Kidney (tissue), 14 donors: ENCODE data around the gene WNT7B. TPM values are rescaled to one million over a fixed set of nuclear protein-coding genes. Genes with fewer than 3 reads are reported as not detected.

Experiments used
- DNase-seq, 5 donors: peaks; one replicate each; pipeline ENCODE4 v3.0.0-alpha.2; 2013 to 2020
- FAIRE-seq: peaks from 2 replicates; lab custom pipeline; 2012; peaks lifted over from hg19 to GRCh38; lab: Jason Lieb, UNC
- H3K27ac ChIP-seq, 2 donors: one replicate each; pipeline ENCODE4 v1.7.0; 2013; ENCODE audit warnings: low read depth in 2 of 2, low read length in 2 of 2, inconsistent platforms in 1 of 2
- H3K27me3 ChIP-seq: one replicate; pipeline ENCODE4 v1.7.1; 2013; ENCODE audit warnings: low read length, inconsistent platforms; ENCODE audit not compliant: control insufficient read depth, insufficient read depth
- H3K36me3 ChIP-seq, 3 donors: one replicate each; pipeline versions ENCODE4 v1.7.0 to v1.7.1; 2013; ENCODE audit warnings: low read length in 3 of 3, control low read depth in 1 of 3, inconsistent platforms in 1 of 3; ENCODE audit not compliant: insufficient read depth in 3 of 3, control insufficient read depth in 2 of 3
- H3K4me1 ChIP-seq, 3 donors: one replicate each; pipeline versions ENCODE4 v1.7.0 to v1.7.1; 2013; ENCODE audit warnings: low read length in 3 of 3, inconsistent platforms in 1 of 3, low read depth in 1 of 3; ENCODE audit not compliant: control insufficient read depth in 2 of 3, insufficient read depth in 2 of 3
- H3K4me3 ChIP-seq, 3 donors: one replicate each; pipeline versions ENCODE4 v1.7.0 to v1.8.1; 2013; ENCODE audit warnings: low read length in 3 of 3, control low read depth in 1 of 3, inconsistent platforms in 1 of 3
- H3K9ac ChIP-seq, 3 donors: one replicate each; pipeline versions ENCODE4 v1.7.0 to v1.7.1; 2013; ENCODE audit warnings: low read length in 3 of 3, control low read depth in 1 of 3, inconsistent platforms in 1 of 3
- H3K9me3 ChIP-seq, 3 donors: one replicate each; pipeline versions ENCODE4 v1.7.0 to v1.7.1; 2013; ENCODE audit warnings: low read length in 3 of 3, control low read depth in 1 of 3, inconsistent platforms in 1 of 3; ENCODE audit not compliant: control insufficient read depth in 2 of 3, insufficient read depth in 1 of 3
- CTCF ChIP-seq: IDR thresholded peaks from 3 replicates; pipeline ENCODE4 v1.5.1; 2012; ENCODE audit warnings: mild to moderate bottlenecking, moderate library complexity, borderline replicate concordance; ENCODE audit not compliant: insufficient read depth; ENCODE audit errors: extremely low read depth
- intact Hi-C: fragments of 100-400 bp; cut with DNase I; formaldehyde crosslinking; loops from one replicate; pipeline ENCODE4 v1.11.1; 2022
- polyA plus RNA-seq: library from polyadenylated mRNA; stranded (reverse); fragments of 350-450 nt; fragmentation: Illumina TruSeq; extraction: RNeasy Lipid Tissue Mini Kit (QIAGEN cat#74804); gene quantifications from one replicate; pipeline ENCODE4 v1.2.3, GENCODE V29; 2014; ENCODE audit warnings: low read depth, low replicate concordance; ENCODE audit not compliant: insufficient read depth
- total RNA-seq: library from RNA; stranded (reverse); fragmentation: NEBNext Ultra II Directional; extraction: Animal tissue kit (Norgen Biotek cat#: 25700); gene quantifications from one replicate; pipeline ENCODE4 v1.2.1, GENCODE V29; 2021
- donor health status: control.
- donor health status: control.
- donor health status: control.
- donor health status: control.
- donor health status: control.
- donor health status: DM: yes; HTN: yes; CAD: no.
- donor health status: Normal renal cell carcinoma (clear cell type).

The WNT7B gene
- total and polyA plus RNA-seq, 2 donors from 2014 or later, result 1.6 to 2.4 TPM

- Histone ChIP-seq H3K27ac (no peak overlapping the region), H3K27me3 (no peaks in the 10 kb centered on the region), H3K4me1 (no peaks in the 10 kb centered on the region), H3K36me3 (no peaks in the 10 kb centered on the region), H3K9ac (no peak overlapping the region), H3K4me3 (no peak overlapping the region), H3K9me3 (no peaks in the 10 kb centered on the region)
- TF ChIP-seq CTCF, result no peak
- FAIRE-seq (no peak), DNase-seq (peak in 3 of 5 donors; percentile 36 to 63 (median 59))
- intact Hi-C loops, result no loop called here
These were observed 79.9 kb downstream of the WNT7B start for GRCh38 chr22:45896964-45897538.

GRCh38 chr22:45896153-45896951, 80.6 kb downstream of the WNT7B start:
- FAIRE-seq, result no peak
- Histone ChIP-seq H3K9me3 (no peaks in the 10 kb centered on the region), H3K4me1 (no peaks in the 10 kb centered on the region), H3K36me3 (no peaks in the 10 kb centered on the region), H3K27me3 (no peaks in the 10 kb centered on the region), H3K4me3 (no peak overlapping the region), H3K9ac (no peak overlapping the region), H3K27ac (no peak overlapping the region)
- intact Hi-C loops, result no loop called here
- peak; percentile 68 to 84 (median 75) for DNase-seq
- TF ChIP-seq CTCF, result no peak

GRCh38 chr22:45895436-45896152, 81.4 kb downstream of the WNT7B start:
- Histone ChIP-seq H3K9ac (no peak overlapping the region), H3K4me1 (no peaks in the 10 kb centered on the region), H3K27me3 (no peaks in the 10 kb centered on the region), H3K9me3 (no peaks in the 10 kb centered on the region), H3K36me3 (no peaks in the 10 kb centered on the region), H3K4me3 (no peak overlapping the region), H3K27ac (no peak overlapping the region)
- FAIRE-seq (no peak), DNase-seq (peak in 2 of 5 donors; percentile 31 to 63)
- TF ChIP-seq CTCF, result no peak
- intact Hi-C loops, result no loop called here
